HL-60/S4 (cell line): ENCODE data around the gene PXYLP1.

ENCODE experiments used
- in situ Hi-C: fragments of 300-500 bp; cut with MboI; formaldehyde crosslinking; loops from 2 replicates; pipeline ENCODE4 v1.14.3; 2022; ENCODE audit warnings: low sequenced_read_pairs

The PXYLP1 gene

DNA sequence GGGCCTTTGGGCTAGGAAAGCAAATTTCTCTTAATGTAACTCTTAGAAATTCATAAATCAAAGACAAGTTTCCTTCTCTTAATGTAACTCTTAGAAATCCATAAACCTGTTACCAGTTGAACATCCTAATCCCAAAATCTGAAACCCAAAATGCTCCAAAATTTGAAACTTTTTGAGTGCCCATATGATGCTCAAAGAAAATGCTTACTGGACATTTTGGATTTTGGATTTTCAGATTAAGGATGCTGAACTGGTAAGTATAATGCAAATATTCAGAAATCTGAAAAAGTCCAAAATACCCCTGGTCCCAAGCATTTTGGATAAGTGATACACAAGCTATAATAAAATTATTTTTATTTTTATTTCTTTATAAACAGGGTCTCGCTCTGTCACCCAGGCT is 85.2 kb downstream of the PXYLP1 start:
- in situ Hi-C loops: loop anchor here (25.0 kb wide), 2 partner anchors 245 to 595 kb away; no protein-coding TSS in a partner anchor

DNA sequence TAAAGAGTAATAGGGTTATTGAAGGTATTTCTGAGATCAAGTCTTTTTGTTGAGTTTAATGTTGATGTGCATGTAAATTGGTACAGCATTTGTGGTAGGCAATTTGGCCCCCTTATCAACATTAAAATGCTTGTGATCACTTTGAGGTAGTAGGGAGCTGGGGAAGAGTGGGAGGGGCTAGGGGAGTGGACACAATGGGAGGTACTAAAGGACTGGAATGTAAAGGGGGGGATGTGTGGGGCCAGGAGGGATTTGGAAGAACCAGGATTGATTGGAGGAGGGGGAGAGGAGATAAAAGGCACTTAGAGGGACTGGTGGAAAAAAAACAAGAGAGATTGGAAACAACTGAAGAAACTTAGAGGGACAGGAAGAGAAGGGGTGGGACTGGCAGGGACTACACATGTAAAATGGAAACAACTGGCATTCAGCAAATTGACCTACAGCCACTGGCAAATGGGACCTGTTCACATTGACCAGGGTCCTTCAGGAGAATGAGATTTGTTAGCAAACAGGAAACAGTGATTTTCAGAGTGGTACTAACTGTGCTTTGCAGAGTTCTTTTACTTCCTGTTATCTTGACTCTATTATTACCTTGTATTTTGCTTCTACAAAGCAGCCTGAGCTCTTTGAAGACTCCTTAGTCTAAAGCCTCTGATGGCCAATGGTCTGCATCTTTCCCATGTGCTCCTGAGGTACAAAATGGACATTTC is 88.9 kb downstream of the PXYLP1 start:
- in situ Hi-C loops: loop anchor here (25.0 kb wide), 2 partner anchors 242 to 592 kb away; no protein-coding TSS in a partner anchor

DNA sequence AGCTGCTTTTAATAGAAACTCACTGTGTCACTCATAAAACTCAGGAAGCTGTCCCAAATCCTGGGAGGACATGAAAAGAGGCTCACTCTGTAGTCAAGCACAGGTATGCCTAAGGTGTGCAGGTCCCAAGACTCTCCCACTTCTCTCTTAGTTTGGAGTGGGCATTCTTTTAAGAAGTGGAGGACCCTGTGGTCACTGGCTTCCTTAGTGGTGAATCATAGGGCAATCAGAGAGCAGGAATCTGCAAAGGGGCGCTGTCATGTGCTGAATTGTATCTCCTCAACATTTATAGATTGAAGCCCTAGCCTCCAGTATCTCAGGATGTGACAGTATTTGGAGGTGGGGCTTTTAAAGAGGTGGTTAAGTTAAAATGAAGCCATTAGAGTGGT is 89.5 kb downstream of the PXYLP1 start:
- in situ Hi-C loops: loop anchor here (25.0 kb wide), 2 partner anchors 241 to 591 kb away; no protein-coding TSS in a partner anchor

DNA sequence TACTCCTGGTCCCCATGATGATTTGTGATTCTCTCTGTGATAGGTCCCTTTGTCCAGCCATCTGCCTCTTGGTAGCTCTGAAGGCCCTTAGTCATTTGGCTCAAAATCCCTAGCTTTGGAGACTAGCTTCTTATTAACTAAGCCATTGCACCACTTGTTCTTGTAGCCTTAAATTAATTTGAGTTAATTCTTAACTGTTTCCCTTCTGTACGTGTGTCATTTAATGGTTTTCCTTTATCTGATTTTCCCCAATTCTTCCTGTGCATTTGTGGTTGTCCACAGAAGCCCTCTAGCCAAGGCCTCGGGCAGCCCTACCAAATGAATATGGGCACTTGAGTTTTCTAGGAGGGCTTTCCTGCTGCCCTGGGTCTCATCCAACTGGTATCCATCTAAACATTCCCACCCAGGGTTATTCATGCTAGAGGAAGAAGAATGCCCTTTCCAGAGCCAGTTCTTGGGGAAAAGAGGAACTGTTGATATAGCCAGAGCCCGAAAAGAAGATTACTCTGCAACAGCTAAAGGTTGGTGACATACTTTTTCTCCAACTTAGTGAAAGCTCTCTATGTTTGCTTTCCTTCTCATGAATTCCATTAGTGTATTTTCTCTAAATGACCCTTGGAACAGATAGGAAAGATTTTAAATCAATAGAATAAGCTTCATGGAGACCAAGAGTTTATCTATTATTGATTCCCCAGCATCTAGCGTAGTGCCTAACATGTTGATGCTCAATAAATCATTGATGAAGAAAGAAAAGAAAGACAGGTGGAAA is 92.5 kb downstream of the PXYLP1 start:
- in situ Hi-C loops: loop anchor here (25.0 kb wide), 2 partner anchors 238 to 588 kb away; no protein-coding TSS in a partner anchor

DNA sequence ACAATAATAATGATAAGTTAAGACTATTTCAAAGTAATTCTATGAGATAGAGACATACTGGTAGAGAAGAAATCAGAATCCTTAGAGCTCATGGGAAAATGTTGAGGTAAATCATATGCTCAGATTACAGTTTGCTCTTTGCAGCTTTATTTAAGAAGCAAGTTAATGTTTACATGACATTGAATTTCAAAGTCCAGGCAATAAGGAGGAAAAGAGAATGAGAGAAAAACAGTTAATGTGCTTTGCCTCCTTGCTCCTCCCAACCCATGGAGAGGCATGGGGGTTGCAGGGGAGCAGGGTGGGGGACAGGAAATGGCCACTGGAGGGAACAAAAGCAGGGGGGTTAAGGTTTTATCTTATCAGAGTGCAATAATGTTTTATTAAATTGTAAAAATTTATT is 94.5 kb downstream of the PXYLP1 start:
- in situ Hi-C loops: no loop called here

DNA sequence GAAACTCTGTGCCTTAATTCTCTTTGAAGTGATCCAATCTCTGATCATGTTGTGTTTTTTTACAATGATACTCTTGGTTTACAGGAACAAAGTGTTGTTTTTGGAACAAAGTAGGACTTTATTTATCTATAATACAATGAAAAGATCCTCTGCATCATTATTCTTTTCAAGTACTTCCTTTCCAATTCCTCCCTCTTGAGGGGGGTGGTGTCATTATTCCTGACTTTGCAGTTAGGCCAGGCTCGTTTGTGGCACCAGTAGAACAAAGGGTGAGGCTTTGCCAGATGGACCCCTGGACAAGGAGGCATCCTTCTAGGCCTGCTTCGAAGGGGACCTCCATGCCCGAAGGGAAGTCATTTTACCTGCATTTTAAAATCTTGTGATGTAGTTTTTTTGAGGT is 95.0 kb downstream of the PXYLP1 start:
- in situ Hi-C loops: no loop called here

DNA sequence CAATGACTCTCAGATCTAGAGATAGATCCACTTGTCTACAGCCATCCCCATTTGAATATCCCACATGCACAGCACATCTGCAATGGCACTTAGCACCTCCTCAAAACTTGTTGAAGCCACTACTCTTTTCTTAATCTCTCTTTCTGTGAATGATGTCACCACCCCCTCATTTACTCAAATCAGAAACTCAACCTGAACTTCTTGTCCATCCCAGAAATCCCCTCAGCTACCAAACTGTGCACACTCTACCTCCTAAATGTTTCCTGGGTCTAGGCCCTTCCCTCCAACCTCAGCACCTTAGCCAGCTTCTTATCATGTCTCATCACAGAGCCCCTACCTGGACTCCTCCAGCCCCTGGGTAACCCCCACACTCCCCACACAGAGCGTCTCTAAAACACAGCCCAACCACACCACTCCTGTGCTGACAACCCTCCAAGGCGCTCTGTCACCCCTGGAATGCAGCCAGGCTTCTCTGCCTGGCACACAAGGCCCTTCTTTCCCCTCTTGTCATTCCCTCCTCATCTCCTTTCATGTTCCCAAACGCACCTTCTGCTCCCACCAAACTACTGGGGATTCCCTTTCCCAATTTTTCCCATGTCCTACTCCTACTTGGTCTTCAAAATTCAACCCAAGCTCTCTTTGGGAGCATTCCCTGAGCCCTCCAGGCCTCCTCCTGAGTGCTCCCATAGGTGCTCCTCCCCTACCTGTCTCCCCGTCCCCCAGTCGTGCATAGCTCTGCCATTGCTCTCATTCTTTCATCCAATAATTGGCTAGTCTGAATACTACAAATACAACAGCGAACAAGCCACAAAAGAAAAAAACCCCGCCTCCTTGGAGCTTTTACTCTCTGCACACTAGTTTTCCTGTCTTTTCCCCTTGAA is 96.9 kb downstream of the PXYLP1 start:
- in situ Hi-C loops: no loop called here

DNA sequence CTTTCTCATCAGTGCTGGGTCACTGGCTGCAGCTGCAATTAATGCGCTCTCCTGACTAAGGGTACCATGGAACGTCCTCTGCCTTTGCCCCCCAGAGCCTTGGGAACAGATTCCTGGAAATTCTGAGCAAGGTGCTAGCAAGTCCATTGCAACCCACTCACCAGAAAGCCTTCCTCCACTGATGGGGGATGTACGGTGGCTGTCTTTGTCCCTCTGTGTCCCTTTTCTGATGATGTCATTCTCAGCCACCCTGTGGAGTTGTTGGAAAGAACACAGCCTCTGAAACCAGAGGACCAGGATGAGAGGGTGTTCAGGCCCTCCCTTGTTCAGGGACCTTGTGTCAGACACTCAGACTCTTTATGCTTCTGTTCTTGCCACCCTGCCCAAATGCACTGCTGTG is 98.6 kb downstream of the PXYLP1 start:
- in situ Hi-C loops: no loop called here

DNA sequence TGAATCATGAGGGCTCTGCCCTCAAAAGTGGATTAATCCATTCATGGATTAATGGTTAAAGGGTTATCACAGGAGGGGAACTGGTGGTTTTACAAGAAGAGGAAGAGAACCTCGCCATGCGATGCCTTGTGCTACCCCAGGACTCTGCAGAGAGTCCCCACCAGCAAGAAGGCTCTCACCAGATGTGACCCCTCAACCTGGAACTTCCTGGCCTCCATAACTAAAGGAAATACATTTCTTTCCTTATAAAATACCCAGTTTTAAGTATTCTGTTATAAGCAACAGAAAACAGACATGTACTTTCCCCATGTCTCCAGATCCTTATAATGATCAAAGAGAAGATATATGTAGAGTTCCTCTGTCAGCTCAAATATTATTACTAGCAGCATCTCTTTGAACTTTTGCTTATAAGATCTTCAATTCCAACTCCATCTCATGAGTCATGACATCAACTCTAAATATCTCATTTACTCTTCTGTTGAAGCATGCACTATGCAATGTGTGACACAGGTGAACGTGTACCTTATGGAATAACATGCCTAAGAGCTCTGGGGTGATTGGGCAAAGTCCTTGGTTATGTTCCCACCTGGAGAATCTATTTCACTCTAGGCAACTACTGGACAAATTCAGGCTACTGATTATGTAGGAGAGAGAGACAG is 99.2 kb downstream of the PXYLP1 start:
- in situ Hi-C loops: no loop called here

DNA sequence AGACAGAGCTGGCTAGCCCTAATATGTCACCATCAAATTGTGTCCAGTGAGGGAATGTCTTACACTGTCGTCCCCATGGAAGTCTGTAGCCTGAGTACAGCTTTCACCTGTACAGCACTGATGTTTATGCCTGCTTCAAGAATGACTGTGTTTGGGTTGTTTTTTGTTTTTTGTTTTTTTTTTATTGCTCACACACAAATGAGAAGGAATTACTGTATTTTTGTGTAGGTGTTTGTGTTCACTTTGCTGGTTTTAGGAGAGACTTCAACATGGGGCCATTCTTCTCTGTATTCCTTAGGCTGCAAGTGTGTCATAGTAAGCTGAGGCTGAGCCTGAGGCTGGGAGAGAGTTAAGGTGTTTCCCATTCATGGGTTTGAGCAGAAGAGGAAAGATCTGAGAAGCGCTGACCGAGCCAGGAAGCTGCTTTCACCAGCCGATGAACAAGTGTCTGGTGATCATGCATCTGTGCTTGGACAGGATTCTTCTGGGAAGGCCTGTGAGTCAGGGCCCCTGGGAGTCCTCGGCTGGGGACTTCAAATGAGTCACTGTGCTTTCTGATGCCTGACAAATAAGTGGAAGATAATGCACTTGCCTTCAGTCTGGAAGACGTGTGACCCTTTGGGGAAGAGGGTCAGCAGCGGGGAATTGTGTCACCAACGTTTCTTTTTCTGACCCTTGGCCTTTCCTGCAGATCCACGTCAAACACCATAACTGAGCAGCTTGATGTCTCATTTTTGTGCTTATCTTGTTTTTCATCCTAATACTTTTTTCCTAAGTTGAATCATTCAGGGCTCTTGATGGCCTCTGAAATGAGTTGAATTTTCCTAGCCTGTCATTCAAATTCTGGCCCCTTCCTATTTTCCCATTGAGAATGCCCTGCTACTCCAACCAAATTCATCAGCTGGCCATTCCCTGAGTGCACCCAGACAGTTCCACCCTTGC is 100.0 kb downstream of the PXYLP1 start:
- in situ Hi-C loops: no loop called here

DNA sequence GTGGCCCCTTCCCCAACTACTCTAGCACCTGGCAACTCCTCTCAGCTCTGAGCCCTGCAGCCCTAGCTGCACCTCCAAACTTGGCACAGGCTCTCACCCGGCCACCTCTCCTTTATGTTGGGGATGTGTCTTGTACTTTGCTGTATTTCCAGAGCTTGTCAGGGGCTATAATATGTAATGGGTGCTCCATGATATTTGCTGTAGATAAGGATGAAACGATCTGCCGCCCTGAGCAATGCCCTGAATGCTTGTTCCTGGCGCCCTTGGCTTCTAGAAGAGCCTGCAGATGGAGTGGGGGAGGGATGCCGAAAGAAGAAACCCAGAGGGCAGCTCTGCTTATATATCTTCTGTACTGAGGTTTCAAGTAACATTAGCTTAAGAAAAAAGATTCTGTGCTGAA is 100.8 kb downstream of the PXYLP1 start:
- in situ Hi-C loops: no loop called here

DNA sequence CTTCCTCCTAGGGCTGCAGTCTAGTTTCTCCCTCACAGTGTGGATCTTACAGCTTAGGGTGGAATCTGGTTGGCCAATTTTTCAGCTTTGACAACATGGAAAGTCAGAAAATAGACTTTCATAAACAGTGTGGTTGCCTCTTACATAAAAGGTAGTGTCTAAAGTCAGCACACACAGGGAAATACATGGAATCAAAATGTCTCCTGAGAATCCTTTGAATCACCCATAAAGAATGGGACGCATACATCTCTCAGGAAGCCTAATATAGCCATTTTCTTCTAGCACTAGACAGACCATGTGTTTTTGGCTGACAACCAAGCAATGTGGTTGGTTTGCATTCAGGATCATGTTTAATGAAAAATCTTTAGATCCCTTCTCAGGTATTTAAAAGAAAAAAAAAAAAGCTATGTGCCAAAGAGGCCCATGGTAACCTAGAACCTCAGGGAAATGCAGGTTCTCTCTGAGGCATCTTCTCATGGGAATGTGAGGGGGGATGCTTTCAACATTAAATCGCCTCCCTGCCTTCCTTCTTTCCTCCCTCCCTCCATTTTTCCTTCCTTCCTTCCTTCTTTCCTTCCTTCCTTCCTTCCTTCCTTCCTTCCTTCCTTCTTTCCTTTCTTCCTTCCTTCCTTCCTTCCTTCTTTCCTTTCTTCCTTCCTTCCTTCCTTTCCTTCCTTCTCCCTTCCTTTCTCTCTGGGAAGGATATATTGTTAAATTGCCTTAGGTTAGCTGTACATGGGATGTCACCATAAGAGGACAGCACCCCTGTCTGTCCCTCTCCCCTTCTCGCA is 102.4 kb downstream of the PXYLP1 start:
- in situ Hi-C loops: no loop called here

DNA sequence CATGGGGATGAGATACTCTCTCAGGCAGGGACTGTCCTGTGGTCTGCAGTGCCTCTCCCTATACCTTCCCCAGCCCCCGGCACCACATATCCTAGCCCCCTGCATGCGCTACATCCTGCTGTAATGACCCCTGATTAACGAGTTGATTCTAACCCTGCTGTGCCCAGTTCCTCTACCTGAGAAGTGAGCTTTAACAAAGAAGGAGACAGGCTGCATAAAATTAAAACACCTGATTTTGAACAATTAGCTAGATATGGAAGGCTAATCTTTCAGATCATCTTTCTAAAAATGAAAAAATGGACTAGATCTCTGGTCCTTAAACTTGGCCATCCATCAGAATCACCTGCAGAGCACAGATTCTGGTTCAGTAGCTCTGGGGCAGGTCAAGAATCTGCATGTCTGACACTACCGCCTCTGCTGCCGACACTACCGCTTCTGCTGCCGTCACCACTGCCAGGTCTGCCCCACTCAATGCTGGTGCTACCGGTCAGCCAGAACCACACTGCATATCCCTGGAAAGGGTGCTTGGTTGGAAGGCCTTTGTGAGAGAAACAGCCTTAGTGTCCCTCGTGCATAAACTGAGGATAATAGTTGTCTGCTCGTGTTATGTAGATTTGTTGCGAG is 103.1 kb downstream of the PXYLP1 start:
- in situ Hi-C loops: no loop called here

DNA sequence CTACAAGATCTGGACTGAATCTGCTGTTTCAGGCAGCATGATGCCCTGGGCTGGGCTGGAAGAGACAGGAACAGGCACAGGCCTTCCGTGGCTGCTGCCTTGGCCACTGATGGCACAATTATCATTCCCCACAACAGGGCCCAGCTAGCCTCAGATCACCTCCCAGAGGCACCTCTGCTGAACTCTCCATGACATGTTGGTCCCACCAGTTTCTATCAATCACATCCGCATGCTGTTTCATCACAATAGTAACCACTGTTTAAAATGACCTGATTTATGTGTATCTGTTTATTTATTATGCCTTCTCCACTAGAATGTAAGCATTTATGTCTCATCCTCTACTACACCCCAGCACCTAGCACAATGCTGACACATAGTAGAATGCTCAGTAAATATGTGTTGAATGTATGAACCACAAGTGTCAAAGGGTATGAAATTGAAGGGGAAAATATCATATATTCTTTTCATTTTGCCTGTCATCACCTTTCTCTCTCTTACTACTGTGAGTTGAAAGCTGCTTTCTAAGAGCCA is 104.0 kb downstream of the PXYLP1 start:
- in situ Hi-C loops: no loop called here

DNA sequence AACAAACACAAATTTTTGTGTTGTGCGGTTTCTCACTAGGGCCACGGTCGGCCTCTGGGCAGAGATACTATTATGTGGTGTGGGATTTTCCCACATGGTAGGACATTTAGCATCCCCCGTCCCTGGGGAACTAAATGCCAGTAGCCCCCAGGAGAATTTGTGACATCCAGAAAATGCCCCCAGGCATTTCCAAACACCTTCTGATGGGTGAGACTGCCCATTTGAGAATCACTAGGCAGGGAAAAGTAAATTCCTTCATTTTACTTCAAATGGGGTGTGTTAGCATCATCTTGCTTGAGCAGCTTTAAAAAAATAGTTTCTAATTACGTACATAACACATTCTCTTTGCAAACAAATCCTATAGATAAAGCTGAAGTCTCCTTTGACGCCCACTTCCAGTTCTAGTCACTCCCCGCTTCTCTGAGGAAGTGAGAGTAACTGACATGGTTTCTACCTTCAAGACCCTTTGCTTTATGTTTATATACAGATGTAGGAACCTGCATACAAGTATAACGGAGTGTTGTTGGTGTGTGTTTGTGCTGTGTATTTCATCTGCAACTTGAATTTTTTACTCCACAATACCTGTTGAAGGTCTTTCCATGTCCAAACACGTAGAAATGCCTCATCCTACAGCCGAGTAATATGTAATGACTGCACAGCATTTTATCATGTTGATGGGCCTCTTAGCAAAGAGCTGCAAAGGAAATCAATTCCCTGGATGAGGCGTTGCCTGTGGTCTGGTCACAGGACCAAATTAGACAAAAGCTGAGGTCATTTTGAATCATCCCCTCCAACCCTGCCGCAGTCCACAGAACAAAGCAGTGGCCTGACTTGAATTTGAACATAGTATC is 105.3 kb downstream of the PXYLP1 start:
- in situ Hi-C loops: no loop called here

DNA sequence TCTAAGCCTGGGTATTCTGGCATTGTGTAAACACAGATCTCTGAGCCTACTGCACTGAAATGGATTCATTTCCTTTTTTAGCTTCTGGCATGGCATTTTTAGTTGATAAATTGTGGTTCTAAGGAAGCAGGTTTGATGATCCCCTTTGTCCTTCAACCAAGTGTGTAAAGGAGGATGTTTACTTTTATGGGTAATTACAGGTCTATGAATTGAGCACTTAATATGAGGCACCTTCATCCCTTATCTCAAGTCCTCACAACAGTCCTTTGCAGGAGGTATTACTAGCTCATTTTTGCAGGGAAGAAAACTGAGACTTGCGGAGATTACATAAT is 105.9 kb downstream of the PXYLP1 start:
- in situ Hi-C loops: no loop called here

DNA sequence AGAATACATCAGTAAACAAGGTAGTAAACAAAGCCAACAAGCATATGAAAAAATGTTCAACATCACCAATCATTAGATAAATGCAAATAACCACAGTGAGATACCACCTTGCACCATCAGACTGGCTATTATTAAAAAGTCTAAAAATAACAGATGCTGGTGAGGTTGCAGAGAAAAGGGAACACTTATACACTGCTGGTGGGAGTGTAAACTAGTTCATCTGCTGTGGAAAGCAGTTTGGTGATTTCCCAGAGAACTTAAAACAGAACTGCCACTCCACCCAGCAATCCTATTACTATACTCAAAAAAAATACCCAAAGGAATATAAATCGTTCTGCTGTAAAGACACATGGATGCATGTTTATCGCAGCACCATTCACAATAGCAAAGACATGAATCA is 106.4 kb downstream of the PXYLP1 start:
- in situ Hi-C loops: no loop called here
